Measurements from ENCODE around the gene NAT8L. TPM values are rescaled to one million over a fixed set of nuclear protein-coding genes. Genes with fewer than 3 reads are reported as not detected.
"Not testable (repeated sequence)": the region's sequence is repeated elsewhere in the genome, so short reads cannot be mapped to it uniquely, and the experiment has no call there.

NAT8L gene, protein sequence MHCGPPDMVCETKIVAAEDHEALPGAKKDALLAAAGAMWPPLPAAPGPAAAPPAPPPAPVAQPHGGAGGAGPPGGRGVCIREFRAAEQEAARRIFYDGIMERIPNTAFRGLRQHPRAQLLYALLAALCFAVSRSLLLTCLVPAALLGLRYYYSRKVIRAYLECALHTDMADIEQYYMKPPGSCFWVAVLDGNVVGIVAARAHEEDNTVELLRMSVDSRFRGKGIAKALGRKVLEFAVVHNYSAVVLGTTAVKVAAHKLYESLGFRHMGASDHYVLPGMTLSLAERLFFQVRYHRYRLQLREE
- total RNA-seq, result 1.2 TPM

DNA sequence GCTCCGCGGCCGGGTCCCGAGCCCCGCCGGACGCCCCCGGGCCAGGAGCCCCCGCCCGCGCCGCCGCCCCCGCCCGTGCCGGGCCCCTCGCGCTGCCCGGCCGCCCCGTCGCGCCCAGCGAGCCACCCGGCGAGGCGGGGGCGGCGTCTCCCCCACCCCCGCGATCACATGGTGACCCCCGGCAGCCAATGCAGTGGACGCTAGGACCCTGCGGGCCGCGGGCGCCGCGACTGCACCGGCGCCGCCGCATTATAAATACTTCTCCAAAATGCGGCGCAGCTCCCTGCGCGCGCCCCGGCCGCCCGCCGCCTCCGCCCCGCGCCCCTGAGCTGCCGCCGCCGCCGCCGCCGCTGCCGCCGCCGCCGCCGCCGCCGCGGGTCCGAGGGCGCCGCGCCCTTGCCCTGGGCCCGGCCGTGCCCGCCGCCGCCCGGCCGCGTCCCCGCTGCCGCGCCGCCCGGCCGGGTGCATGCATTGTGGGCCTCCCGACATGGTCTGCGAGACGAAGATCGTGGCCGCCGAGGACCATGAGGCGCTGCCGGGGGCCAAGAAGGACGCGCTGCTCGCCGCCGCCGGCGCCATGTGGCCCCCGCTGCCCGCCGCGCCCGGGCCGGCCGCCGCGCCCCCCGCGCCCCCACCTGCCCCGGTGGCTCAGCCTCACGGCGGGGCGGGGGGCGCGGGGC is at the start of gene NAT8L:
Gene NAT8L, plus strand, starts transcription at position 282 of the 680 bp plus-strand sequence. Its CDS starts 185 bp downstream, at position 467.
- no peak for DNase-seq

DNA sequence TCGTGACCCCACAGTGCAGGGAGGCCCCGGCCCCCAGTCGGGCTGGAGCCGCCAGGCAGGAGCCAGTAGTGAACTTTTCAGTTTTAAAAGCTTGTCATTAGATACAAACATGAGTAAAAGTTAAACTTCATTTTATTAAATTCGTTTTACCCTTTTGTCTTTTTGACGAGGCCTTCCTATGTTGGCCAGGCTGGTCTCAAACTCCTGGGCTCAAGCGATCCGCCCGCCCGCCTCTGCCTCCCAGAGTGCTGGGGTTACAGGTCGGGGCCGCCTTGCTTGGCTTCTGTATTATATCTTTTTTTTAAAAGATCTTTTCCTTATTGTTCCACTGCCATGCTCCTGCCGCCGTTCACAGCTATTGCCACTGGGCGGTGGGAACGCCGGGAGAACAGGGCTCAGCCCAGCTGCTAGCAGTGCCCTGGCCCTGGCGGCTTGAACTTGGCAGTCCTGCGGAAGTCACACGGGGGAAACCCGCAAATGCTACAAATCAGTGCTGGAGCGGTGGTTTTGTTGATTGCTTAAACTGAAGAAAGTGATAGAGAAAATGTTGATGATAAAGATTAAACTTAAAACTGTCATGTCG is 49.4 kb upstream of the NAT8L start:
- DNase-seq, result no peak

DNA sequence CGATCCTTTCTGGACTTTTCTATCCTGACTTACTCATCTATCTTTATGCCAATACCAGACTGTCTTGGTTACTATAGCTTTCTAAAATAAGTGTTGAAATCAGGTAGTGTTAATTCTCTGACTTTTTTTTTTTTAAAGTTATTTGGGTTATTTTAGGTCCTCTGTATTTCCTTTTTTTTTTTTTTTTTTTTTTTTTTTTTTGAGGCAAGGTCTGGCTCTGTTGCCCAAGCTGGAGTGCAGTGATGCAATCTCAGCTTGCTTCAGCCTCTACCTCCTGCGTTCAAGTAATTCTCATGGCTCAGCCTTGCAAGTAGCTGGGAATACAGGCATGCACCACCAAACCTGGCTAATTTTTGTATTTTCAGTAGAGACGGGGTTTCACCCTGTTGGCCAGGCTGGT is 47.5 kb upstream of the NAT8L start:
- DNase-seq, result no peak

DNA sequence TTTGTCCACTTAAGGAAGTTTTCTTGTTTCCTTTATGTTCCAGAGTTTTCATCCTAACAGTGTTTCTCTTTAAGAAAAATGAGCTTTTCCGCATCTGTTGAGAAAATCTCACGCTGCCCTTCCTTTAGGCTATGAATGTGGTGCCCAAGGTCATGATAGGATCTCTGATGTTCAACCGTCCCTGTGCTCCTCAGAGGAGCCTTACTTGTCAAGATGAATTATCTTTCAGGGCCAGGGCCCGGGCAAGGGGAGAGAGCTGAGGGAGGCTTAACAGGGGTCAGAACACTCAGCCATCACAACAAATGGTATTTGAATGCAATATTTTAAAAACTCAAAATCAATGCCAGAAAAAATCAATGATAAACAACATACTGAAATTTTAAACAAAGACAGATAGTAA is 44.1 kb upstream of the NAT8L start:
- DNase-seq, result no peak

DNA sequence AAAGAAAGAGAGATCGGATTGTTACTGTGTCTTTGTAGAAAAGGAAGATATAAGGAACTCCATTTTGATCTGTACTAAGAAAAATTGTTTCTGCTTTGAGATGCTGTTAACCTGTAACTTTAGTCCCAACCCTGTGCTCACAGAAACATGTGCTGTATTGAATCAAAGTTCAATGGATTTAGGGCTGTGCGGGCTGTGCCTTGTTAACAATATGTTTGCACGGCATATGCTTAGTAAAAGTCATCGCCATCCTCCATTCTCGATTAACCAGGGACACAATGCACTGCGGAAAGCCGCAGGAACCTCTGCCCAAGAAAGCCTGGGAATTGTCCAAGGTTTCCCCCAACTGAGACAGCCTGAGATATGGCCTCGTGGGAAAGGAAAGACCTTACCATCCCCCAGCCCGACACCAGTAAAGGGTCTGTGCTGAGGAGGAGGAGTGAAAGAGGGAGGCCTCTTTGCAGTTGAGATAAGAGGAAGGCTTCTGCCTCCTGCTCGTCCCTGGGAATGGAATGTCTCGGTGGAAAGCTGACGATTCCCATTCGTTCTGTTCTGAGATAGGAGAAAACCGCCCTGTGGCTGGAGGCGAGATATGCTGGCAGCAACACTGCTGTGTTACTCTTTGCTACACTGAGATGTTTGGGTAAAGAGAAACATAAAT is 37.6 kb upstream of the NAT8L start:
- DNase-seq, result not testable (repeated sequence)

DNA sequence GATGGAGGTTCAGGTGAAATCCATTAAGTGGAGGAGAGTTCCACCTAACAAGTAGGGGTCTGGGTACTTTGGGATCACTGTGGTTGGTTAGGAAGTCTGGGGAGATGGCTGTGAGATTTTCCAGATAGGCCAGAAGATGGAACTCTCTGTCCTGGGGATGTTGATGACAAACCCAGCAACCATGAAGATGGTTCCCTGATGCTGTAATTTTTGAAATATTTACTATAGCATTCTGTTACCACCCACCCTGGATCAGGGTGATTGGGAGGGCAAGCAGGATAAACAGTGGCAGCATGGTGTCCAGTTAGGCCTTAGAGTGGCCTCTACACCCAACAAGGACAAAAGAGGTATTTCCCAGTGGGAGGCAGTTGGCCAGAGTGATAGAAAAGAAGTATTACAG is 34.4 kb upstream of the NAT8L start:
- no peak for DNase-seq

DNA sequence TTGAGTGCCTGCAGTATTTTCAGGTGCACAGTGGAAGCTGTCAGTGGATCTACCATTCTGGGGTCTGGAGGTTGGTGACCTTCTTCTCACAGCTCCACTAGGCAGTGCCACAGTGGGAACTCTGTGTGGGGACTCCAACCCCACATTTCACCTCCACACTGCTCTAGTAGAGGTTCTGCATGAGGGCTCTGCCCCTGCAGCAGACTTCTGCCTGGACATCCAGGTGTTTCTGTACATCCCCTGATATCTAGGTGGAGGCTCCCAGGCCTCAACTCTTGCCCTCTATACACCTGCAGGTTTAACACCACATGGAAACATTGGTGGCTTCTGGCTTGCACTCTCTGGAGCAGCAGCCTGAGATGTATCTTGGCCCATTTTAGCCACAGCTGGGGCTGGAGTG is 33.3 kb upstream of the NAT8L start:
- DNase-seq, result no peak

DNA sequence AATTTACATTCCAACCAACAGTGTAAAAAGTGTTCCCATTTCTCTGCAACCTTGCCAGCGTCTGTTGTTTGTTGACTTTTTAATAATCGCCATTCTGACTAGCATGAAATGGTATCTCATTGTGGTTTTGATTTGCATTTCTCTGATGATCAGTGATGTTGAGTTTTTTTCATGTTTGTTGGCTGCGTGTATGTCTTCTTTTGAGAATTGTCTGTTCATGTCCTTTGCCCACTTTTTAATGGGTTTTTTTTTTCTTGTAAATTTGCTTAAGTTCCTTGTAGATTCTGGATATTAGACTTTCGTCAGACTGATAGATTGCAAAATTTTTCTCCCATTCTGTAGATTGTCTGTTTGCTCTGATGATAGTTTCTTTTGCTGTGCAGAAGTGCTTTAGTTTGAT is 32.0 kb upstream of the NAT8L start:
- DNase-seq, result not testable (repeated sequence)

DNA sequence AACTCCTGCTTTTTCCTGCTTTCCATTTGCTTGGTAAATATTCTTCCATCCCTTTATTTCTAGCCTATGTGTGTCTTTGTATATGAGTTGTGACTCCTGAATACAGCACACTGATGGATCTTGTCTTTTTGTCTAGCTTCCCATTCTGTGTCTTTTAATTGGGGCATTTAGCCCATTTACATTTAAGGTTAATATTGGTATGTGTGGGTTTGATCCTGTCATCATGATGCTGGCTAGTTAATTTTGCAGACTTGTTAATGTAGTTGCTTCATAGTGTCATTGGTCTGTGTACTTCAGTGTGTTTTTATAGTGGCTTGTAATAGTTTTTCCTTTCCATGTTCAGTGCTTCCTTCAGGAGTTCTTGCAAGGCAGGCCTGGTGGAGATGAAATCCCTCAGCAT is 28.0 kb upstream of the NAT8L start:
- not testable (repeated sequence) for DNase-seq

DNA sequence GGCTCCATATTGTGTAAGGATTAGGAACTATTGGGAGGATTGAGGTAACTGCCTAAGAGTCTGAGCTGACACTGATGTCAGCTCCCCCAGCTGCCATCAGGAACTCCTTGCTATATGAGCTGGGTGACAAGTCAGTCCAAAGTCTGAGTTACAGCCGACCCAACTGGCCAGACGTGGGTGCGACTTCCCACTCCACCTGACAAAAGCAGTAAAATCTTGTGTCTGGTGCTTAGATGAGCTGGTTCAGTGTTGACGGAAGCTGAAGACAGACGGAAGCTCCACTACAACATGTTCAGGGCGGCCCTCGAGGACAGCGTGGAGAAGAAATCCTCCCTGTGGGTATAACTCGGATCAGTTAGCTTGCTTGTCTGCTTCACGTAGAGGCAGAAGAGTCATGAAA is 22.8 kb upstream of the NAT8L start:
- no peak for DNase-seq

DNA sequence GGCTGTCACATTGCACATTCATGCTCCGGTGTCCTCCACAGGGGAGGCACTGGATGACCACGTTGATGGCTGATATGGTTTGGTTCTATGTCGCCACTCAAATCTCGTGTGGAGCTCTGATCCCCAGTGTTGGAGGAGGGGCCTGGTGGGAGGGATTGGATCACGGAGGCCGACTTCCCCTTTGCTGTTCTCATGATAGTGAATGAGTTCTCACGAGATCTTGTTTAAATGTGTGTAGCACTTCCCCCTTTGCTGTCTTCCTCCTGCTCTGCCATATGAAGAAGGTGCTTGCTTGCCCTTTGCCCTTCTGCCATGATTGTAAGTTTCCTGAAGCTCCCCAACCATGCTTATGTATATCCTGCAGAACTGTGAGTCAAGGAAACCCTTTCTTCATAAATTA is 22.3 kb upstream of the NAT8L start:
- DNase-seq, result no peak

DNA sequence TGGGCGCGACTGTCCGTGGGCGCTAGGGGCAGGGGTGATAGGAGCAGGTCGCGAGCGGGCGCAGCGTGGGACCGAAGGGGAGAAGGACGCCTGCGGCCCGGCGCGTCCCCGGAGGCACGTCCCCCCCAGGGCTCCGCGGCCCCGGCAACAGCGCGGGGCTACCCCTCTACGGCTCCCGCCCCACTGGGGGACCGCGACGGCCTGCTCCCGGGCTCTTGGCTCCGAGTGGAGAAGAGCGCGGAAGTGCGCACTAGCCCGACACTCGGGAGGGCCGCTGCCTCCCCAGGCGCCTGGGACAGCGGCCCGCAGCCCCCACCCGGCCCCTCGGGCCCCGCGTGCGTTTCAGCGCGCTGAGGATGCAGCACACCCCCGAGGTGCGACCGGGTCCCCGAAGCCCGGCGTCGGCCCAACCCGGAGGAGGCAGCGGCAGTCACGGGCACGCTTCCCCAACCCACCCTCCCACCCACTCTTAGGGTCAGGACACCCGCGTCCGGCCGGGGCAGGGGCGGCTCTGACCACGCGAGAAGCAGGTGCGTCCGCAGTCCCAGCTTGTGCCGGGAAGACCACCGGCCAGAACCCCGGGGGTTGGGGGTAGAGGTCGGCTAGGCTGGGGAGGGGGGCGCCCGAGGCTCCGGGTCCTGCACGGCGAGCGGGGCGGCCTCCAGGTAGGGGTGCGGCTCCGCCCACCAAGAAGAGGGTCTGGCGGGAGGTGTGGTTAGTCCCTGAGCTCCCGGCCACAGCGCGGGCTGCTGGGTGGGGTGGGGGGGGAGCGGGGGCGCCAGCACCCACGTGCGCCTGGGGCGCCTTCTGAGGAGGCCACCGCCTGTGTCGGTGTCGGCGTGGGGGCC is 18.5 kb upstream of the NAT8L start:
- no peak for DNase-seq

DNA sequence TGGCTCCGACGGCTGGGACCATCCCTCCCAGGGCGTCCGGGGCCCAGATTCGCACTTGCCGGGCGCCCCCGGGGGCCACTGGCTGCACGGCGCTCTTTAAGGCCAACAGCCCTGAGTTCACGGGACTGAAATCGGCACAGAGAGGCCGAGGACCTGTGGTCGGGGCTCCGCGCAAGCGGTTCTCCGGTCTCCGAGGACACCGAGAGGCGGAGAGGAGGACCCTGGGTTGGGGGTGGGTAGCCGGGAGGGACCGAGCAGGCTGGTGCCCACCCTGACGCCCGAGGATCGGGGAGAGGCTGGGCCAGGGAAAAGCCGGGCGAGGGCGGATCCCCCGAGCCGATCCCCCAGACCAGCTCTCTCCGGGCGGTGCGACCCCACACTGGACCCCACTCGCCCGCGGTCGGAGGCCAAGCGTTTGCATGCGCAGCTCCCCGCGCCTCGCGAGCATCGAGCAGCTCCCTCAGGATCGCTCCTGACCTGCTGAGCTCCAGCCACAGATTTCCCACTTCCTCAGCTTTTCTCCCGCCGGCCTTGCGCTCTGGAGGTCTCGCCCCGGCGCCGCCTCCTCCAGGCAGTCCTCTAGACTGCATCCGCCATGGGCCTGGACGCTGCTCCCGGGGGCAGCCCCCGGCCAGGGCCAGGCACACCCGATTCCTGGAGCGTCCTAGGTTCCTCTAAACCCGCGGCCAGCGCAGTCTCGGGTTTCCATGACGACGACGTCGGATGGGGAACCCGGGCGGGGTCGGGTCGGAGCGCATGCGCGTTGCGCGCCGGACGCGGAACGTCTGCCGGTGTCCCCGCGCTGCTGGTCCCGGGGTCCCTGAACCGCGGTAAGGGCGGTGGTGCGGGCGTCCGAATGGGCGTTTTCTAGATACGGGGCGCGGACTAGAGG is 17.6 kb upstream of the NAT8L start:
- DNase-seq, result peak; percentile 26

DNA sequence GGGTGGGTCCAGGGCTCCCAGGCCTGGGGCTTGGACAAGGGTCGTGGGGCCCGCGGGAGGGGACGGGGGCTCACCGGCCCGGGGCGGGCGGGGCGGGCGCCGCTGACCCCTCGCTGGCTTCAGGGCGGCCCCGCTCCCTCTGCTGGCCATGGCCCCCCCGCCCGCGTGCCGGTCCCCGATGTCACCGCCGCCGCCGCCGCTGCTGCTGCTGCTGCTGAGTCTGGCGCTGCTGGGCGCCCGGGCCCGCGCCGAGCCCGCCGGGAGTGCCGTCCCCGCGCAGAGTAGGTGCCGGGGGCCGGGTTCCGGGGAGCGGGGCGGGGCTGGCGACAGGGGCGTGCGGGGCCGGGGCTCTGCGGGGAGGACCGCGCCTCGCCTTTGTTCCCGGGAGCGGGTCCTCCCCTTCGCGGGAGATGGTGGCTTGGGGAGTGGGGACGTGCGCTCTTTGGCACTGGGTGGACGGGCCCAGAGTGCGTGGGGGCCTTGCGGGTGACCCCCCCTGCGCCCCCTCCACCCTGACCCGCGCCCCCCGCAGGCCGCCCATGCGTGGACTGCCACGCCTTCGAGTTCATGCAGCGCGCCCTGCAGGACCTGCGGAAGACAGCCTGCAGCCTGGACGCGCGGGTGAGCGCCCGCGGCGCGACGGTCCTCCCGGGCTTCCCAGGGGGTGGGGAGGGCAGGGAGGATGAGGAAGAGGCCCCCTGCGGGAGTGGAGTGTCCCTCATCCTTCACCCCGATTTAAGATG is 16.8 kb upstream of the NAT8L start:
- DNase-seq, result no peak

DNA sequence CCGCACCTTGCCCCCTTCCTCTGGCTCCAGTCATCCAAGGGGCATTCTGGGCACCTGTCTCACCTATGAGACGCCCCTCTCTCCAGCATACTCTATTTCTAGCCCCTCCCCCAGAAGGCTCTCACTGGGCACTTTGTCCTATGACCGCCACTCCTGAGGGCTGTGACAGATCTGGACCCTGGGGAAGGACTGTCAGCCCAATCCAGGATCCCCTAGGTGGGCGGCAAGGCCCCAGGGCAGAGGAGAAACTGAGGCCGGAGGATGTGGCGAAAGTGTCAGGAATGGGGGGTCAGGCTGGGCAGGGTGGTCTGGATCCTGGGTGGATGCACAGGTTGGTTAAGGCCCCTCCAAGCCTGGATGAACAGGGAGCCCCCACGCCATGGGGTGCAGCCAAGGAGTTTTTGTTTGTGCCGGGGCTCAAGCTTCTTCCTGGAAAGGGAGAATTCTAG is 16.2 kb upstream of the NAT8L start:
- no peak for DNase-seq

DNA sequence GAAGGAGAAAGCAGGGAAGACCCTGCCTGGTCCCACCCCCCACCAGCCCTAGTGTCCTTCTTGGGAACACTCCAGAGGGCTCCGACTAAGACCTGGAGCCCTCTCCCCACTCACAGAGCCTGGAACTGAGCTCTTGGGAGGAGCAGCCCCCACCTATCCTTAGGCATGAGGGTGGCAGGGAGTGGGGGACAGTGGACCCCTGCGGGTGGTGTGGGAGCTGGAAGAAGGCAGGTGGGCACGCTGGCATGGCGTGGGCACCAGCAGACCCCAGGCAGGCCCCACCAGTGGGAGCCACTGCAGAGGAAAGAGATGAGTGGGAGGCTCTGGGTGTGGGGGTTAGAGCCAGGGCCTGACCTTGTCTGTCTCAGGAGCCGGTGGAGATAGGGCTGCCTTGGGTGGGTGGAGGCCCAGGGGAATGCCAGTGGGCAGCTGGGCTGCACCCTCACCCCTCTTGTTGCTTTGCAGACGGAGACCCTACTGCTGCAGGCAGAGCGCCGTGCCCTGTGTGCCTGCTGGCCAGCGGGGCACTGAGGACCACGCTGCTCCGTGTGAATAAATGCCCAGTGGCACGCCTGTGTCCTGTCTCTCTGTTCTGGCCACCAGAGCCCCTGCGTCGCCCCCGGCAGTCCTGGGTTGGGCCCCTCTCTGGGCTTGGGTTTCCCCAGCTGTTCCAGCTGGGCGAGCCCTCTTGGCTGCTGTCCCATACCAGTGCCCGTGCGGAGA is 15.6 kb upstream of the NAT8L start:
- no peak for DNase-seq

DNA sequence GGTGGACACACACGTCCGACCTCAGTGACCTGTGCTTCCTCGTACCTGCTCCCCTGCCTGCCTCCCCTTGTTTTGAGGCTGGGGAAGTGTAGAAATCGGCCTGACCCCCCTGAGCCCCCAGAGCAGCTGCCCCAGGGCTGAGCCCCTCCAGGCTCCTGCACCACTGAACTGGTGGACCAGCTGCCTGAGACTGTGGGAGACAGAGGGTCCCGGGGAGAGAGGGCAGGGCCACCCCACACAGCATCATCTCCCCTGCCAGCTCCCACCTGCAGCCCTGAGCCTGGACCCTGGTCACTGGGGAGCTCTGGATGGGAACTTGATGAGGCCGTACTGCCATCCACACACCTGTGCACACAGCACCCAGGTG is 15.0 kb upstream of the NAT8L start:
- DNase-seq, result no peak

DNA sequence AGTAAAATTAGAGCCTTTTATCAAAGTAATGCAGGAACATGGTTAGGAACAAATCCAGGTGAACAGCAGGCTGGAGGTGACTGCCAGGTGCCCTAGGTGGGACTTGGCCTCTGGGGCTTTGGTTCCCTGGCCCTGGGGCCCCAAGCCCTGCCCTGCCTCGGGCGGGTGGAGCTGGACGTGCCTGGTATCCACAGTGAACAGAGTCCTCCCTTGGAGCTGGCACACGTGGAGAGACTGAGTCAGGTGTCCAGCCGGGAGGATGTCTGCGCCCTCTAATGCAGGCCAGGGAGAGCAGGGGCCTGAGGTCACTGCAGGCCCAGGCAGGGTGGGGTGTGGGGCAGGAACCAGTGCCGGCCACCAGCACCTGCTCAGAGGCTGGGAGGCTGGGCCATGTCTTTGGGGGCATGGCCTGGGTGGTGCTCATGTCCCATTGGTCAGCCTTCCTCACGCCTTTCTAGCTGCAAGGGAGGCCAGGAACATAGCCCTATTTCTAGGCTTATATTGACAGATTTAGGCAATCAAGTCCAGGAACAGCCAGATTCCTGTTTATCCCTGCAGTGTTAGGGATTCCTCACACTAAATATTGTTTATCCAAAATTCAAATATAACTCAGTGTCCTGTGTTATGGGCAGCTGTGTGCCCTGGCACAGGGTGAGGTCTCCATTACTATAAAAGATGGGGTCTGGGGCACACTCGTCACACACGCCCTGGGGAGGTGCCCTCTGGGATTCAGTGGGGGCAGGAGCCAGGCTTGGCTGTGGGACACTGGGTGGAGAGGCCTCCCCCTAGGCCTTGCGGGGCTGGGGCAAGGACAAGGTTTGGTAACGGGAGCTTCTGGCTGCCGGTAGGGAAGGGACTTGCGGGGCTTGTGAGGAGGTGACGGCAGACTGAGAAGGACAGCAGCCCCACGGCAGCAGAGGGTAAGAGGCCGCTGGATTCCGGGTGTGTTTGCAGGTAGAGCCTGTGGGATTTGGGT is 14.3 kb upstream of the NAT8L start:
- DNase-seq, result no peak

Data from skin of body (tissue), 2 donors.